WTC11 (cell line): Measurements from ENCODE around the gene SUSD4.

Experiments used
- ELF4 ChIP-seq: sonication (generic); formaldehyde crosslinking; IDR thresholded peaks from 2 replicates; pipeline ENCODE4 v1.8.1; 2022; ENCODE audit warnings: low read depth, mild to moderate bottlenecking, moderate library complexity, missing genetic modification reagents
- TF ChIP-seq, protein P1 (sequence below): fragments of 200-600 bp; IDR thresholded peaks from 2 replicates; pipeline ENCODE4 v1.8.0; 2022; ENCODE audit warnings: antibody characterized with exemption
- TF ChIP-seq, protein P2 (sequence below): sonication (generic); formaldehyde crosslinking; IDR thresholded peaks from 2 replicates; pipeline ENCODE4 v1.8.0; 2022; ENCODE audit warnings: mild to moderate bottlenecking, missing genetic modification reagents

DNA sequence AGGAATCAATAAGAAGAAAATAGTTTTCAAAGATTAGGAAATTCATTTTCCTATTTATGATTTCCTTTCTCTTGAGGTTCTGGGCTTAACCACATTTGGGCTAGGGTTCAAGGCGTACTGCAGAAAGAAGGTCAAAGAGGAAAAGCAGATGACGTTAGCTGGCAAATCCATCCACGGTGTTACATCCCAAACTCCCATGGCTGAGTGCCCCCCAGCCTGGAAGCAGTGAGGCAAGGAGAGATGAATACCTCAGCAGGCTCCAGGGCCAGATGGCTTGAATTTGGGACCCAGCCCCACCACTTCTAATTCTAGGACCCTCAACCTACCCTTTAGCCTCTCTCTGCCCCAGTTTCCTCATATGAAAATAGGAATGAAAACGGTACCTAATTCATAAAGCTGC lies 17.7 kb downstream of the SUSD4 start:
- TF ChIP-seq ELF4 (CRISPR knock-in tag) = no peak
- TF ChIP-seq, protein P1, sequence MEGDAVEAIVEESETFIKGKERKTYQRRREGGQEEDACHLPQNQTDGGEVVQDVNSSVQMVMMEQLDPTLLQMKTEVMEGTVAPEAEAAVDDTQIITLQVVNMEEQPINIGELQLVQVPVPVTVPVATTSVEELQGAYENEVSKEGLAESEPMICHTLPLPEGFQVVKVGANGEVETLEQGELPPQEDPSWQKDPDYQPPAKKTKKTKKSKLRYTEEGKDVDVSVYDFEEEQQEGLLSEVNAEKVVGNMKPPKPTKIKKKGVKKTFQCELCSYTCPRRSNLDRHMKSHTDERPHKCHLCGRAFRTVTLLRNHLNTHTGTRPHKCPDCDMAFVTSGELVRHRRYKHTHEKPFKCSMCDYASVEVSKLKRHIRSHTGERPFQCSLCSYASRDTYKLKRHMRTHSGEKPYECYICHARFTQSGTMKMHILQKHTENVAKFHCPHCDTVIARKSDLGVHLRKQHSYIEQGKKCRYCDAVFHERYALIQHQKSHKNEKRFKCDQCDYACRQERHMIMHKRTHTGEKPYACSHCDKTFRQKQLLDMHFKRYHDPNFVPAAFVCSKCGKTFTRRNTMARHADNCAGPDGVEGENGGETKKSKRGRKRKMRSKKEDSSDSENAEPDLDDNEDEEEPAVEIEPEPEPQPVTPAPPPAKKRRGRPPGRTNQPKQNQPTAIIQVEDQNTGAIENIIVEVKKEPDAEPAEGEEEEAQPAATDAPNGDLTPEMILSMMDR = no peak
- TF ChIP-seq, protein P2, sequence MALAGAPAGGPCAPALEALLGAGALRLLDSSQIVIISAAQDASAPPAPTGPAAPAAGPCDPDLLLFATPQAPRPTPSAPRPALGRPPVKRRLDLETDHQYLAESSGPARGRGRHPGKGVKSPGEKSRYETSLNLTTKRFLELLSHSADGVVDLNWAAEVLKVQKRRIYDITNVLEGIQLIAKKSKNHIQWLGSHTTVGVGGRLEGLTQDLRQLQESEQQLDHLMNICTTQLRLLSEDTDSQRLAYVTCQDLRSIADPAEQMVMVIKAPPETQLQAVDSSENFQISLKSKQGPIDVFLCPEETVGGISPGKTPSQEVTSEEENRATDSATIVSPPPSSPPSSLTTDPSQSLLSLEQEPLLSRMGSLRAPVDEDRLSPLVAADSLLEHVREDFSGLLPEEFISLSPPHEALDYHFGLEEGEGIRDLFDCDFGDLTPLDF = no peak
